H9 (cell line): ENCODE results near the gene TRAIP. TPM values are rescaled to one million over a fixed set of nuclear protein-coding genes. Genes with fewer than 3 reads are reported as not detected.

Experiments
- DNase-seq: peaks from one replicate; pipeline ENCODE4 v3.0.0-alpha.2; 2017
- H2AFZ ChIP-seq: one replicate; pipeline ENCODE4 v1.6.1; 2013; ENCODE audit warnings: mild to moderate bottlenecking, low read length, control low read depth, moderate library complexity
- H2AK5ac ChIP-seq: 2 replicates; pipeline ENCODE4 v1.6.1; 2013; ENCODE audit warnings: low read length, control low read depth, mixed read lengths; ENCODE audit not compliant: insufficient read length
- H2BK120ac ChIP-seq: one replicate; pipeline ENCODE4 v1.6.1; 2013; ENCODE audit warnings: low read depth, mild to moderate bottlenecking, low read length, control low read depth, inconsistent platforms; ENCODE audit not compliant: poor library complexity, severe bottlenecking
- H2BK12ac ChIP-seq: 2 replicates; pipeline ENCODE4 v1.6.1; 2013; ENCODE audit warnings: low read length, control low read depth, mixed read lengths, low read depth; ENCODE audit not compliant: insufficient read length
- H2BK15ac ChIP-seq: 2 replicates; pipeline ENCODE4 v1.6.1; 2013; ENCODE audit warnings: low read depth, low read length, control low read depth
- H2BK20ac ChIP-seq: one replicate; pipeline ENCODE4 v1.6.1; 2013; ENCODE audit warnings: low read depth, mild to moderate bottlenecking, low read length, control low read depth, inconsistent platforms; ENCODE audit not compliant: poor library complexity, severe bottlenecking
- H2BK5ac ChIP-seq: 2 replicates; pipeline ENCODE4 v1.6.1; 2013; ENCODE audit warnings: low read length, control low read depth, mixed read lengths; ENCODE audit not compliant: insufficient read length
- H3K14ac ChIP-seq: 2 replicates; pipeline ENCODE4 v1.6.1; 2013; ENCODE audit warnings: low read length, control low read depth; ENCODE audit not compliant: insufficient read depth
- H3K18ac ChIP-seq: 2 replicates; pipeline ENCODE4 v1.6.1; 2013; ENCODE audit warnings: low read depth, mild to moderate bottlenecking, mixed read lengths, low read length, control low read depth; ENCODE audit not compliant: insufficient read length
- H3K23ac ChIP-seq: 2 replicates; pipeline ENCODE4 v1.6.1; 2013; ENCODE audit warnings: low read length, control low read depth, mixed read lengths, low read depth; ENCODE audit not compliant: insufficient read length
- H3K23me2 ChIP-seq: 2 replicates; pipeline ENCODE4 v1.6.1; 2013; ENCODE audit warnings: low read depth, mild to moderate bottlenecking, mixed read lengths, low read length, control low read depth; ENCODE audit not compliant: insufficient read length, poor library complexity, severe bottlenecking
- H3K27ac ChIP-seq: 2 replicates; pipeline ENCODE4 v1.5.1; 2013; ENCODE audit warnings: low read length, control low read depth, mixed read lengths, low read depth; ENCODE audit not compliant: insufficient read length
- H3K27me3 ChIP-seq: 2 replicates; pipeline ENCODE4 v1.6.1; 2013; ENCODE audit warnings: low read length, control low read depth, inconsistent platforms; ENCODE audit not compliant: insufficient read depth
- H3K4ac ChIP-seq: 2 replicates; pipeline ENCODE4 v1.6.1; 2013; ENCODE audit warnings: low read depth, mild to moderate bottlenecking, control low read depth, inconsistent platforms, low read length, moderate library complexity
- H3K4me1 ChIP-seq: 2 replicates; pipeline ENCODE4 v1.6.1; 2013; ENCODE audit warnings: low read length, control low read depth, inconsistent platforms; ENCODE audit not compliant: insufficient read depth
- H3K4me2 ChIP-seq: 2 replicates; pipeline ENCODE4 v1.6.1; 2013; ENCODE audit warnings: low read length, control low read depth, mixed read lengths; ENCODE audit not compliant: insufficient read length, insufficient read depth
- H3K56ac ChIP-seq: 2 replicates; pipeline ENCODE4 v1.6.1; 2013; ENCODE audit warnings: low read depth, mild to moderate bottlenecking, mixed read lengths, low read length, control low read depth; ENCODE audit not compliant: insufficient read length
- H3K79me1 ChIP-seq: 2 replicates; pipeline ENCODE4 v1.6.1; 2013; ENCODE audit warnings: low read depth, mild to moderate bottlenecking, moderate library complexity, low read length, control low read depth, inconsistent platforms; ENCODE audit not compliant: insufficient read depth, poor library complexity, severe bottlenecking
- H3K79me2 ChIP-seq: 2 replicates; pipeline ENCODE4 v1.6.1; 2013; ENCODE audit warnings: low read length, control low read depth, inconsistent platforms; ENCODE audit not compliant: insufficient read depth
- H3K9ac ChIP-seq: 2 replicates; pipeline ENCODE4 v1.6.1; 2013; ENCODE audit warnings: low read length, control low read depth, mixed read lengths; ENCODE audit not compliant: insufficient read length; ENCODE audit errors: extremely low read depth
- H3K9me3 ChIP-seq: one replicate; pipeline ENCODE4 v1.6.1; 2013; ENCODE audit warnings: low read depth, low read length, inconsistent platforms; ENCODE audit not compliant: control insufficient read depth
- H3T11ph ChIP-seq: one replicate; pipeline ENCODE4 v1.6.1; 2013; ENCODE audit warnings: mild to moderate bottlenecking, low read length, control low read depth, inconsistent platforms
- H4K20me1 ChIP-seq: one replicate; pipeline ENCODE4 v1.6.1; 2013; ENCODE audit not compliant: control insufficient read depth, insufficient read length, insufficient read depth
- H4K5ac ChIP-seq: 2 replicates; pipeline ENCODE4 v1.6.1; 2013; ENCODE audit warnings: low read depth, mild to moderate bottlenecking, mixed read lengths, low read length, control low read depth; ENCODE audit not compliant: insufficient read length
- H4K8ac ChIP-seq: replicated peaks from 2 replicates; pipeline ENCODE4 v1.6.1; 2013; ENCODE audit warnings: low read length, control low read depth, mixed read lengths, low read depth; ENCODE audit not compliant: insufficient read length
- H4K91ac ChIP-seq: 2 replicates; pipeline ENCODE4 v1.6.1; 2013; ENCODE audit warnings: low read depth, mild to moderate bottlenecking, moderate library complexity, mixed read lengths, low read length, control low read depth; ENCODE audit not compliant: insufficient read length
- H3K27ac Mint-ChIP-seq, 3 experiments: 2 replicates in 2 of 3; 3 replicates in 1 of 3; pipeline ENCODE4 v1.8.0; 2020 to 2021; ENCODE audit warnings: mixed read lengths in 3 of 3, mild to moderate bottlenecking in 1 of 3, moderate library complexity in 1 of 3
- H3K27me3 Mint-ChIP-seq: 2 replicates; pipeline ENCODE4 v1.8.0; 2021; ENCODE audit warnings: low read depth, mild to moderate bottlenecking, moderate library complexity, mixed read lengths
- H3K36me3 Mint-ChIP-seq, 3 experiments: 2 replicates in 2 of 3; 3 replicates in 1 of 3; pipeline ENCODE4 v1.8.0; 2020 to 2021; ENCODE audit warnings: low read depth in 3 of 3, mixed read lengths in 3 of 3; ENCODE audit not compliant: insufficient read depth in 1 of 3
- H3K4me1 Mint-ChIP-seq, 2 experiments: 2 replicates each; pipeline ENCODE4 v1.8.0; 2020; ENCODE audit warnings: mixed read lengths in 2 of 2
- H3K4me3 Mint-ChIP-seq, 2 experiments: 2 replicates in 1 of 2; 3 replicates in 1 of 2; pipeline ENCODE4 v1.8.0; 2020 to 2021; ENCODE audit warnings: mild to moderate bottlenecking in 2 of 2, mixed read lengths in 2 of 2, moderate library complexity in 1 of 2
- H3K9me3 Mint-ChIP-seq, 2 experiments: 2 replicates in 1 of 2; 3 replicates in 1 of 2; pipeline ENCODE4 v1.8.0; 2020; ENCODE audit warnings: mild to moderate bottlenecking in 2 of 2, mixed read lengths in 2 of 2, moderate library complexity in 1 of 2
- WGBS: extraction: QIAGEN DNeasy Blood & Tissue Kit; methylation state at CpG from one replicate; pipeline ENCODE4 v1.1.7; 2013; ENCODE audit warnings: missing lambda C conversion rate, low lambda C conversion rate, mixed read lengths; ENCODE audit not compliant: insufficient read length; ENCODE audit errors: extremely low coverage; 5-methylcytosine and 5-hydroxymethylcytosine counted together
- total RNA-seq: library from RNA; stranded (reverse); gene quantifications from 2 replicates; pipeline ENCODE4 v1.2.1, GENCODE V29; 2021
- TF ChIP-seq, protein P1 (sequence below): fragments of 200-600 bp; sonication (generic); conservative IDR thresholded peaks from 3 replicates; pipeline ENCODE4 v1.8.0; 2021; ENCODE audit warnings: antibody characterized with exemption, mild to moderate bottlenecking

TRAIP gene
- total RNA-seq, 1 experiment from 2014 or later = 36.7 TPM

DNA sequence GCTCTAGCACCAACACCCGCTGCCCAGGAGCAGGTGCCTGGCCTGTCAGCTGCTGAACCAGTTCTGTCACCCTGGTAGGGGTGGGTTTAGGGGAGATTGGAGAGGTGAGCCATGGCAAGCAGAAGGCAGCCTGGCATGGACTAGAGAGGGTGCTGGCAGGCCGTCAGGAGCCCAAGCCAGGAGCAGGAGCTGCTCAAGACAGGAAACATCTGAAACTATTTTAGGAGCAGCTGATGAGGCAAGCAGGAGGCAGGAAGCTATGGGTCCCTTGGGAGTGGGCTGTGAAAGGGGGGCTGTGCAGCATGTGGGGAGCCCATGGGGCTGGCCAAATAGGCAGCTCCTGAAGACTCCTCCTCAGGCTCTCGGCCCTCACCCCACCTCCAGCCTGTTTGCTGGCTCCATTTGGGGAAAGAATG, 51.0 kb downstream of the TRAIP start:
- no peaks in the 10 kb centered on the region for H3K9me3 Mint-ChIP-seq
- Histone ChIP-seq H3K9ac (no peak overlapping the region), H4K91ac (no peak overlapping the region), H2BK12ac (no peak overlapping the region), H2BK20ac (no peak overlapping the region), H3K27ac (no peak overlapping the region), H3K23ac (no peak overlapping the region), H2BK15ac (no peak overlapping the region), H2AK5ac (no peak overlapping the region), H3K79me1 (no peaks in the 10 kb centered on the region), H4K5ac (no peak overlapping the region), H4K8ac (no peak overlapping the region), H3K56ac (no peak overlapping the region), H2BK120ac (no peak overlapping the region), H3K4me1 (peaks cover 8% of the 10 kb centered on the region; the same call in 1 of the 2 replicates), H3K4me2 (no peak overlapping the region), H3K4ac (no peak overlapping the region), H3K27me3 (no peaks in the 10 kb centered on the region; the same call in 1 of the 2 replicates), H3K18ac (no peak overlapping the region), H3K23me2 (peaks cover 14% of the 10 kb centered on the region), H4K20me1 (no peaks in the 10 kb centered on the region), H2AFZ (no peak overlapping the region), H3T11ph (no peak overlapping the region), H3K14ac (no peak overlapping the region), H2BK5ac (no peak overlapping the region), H3K79me2 (no peaks in the 10 kb centered on the region), H3K9me3 (no peaks in the 10 kb centered on the region)
- DNase-seq = no peak
- peaks cover 40% of the 10 kb centered on the region for H3K27me3 Mint-ChIP-seq
- peaks cover 31% of the 10 kb centered on the region in 2 experiments for H3K4me1 Mint-ChIP-seq
- no peak overlapping the region; a peak in 1 of 5 replicates for H3K4me3 Mint-ChIP-seq
- TF ChIP-seq, protein P1, sequence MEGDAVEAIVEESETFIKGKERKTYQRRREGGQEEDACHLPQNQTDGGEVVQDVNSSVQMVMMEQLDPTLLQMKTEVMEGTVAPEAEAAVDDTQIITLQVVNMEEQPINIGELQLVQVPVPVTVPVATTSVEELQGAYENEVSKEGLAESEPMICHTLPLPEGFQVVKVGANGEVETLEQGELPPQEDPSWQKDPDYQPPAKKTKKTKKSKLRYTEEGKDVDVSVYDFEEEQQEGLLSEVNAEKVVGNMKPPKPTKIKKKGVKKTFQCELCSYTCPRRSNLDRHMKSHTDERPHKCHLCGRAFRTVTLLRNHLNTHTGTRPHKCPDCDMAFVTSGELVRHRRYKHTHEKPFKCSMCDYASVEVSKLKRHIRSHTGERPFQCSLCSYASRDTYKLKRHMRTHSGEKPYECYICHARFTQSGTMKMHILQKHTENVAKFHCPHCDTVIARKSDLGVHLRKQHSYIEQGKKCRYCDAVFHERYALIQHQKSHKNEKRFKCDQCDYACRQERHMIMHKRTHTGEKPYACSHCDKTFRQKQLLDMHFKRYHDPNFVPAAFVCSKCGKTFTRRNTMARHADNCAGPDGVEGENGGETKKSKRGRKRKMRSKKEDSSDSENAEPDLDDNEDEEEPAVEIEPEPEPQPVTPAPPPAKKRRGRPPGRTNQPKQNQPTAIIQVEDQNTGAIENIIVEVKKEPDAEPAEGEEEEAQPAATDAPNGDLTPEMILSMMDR = no peak
- no CpG with 5 or more reads among the region's 3 CpGs for WGBS
- no peaks in the 10 kb centered on the region for H3K36me3 Mint-ChIP-seq
- no peak overlapping the region; a peak in 1 of 7 replicates for H3K27ac Mint-ChIP-seq
